OCI-M2 (cell line): ENCODE measurements around the gene WFDC6.
A peak's percentile ranks its signal among the peaks of the same experiment; 100 is the strongest.
"Not testable (repeated sequence)": the region's sequence is repeated elsewhere in the genome, so short reads cannot be mapped to it uniquely, and the experiment has no call there.

ENCODE experiments used
- DNase-seq: peaks from one replicate; lab custom pipeline; 2025; ENCODE audit not compliant: unreplicated experiment; lab: John Stamatoyannopoulos, UW

Gene WFDC6

DNA sequence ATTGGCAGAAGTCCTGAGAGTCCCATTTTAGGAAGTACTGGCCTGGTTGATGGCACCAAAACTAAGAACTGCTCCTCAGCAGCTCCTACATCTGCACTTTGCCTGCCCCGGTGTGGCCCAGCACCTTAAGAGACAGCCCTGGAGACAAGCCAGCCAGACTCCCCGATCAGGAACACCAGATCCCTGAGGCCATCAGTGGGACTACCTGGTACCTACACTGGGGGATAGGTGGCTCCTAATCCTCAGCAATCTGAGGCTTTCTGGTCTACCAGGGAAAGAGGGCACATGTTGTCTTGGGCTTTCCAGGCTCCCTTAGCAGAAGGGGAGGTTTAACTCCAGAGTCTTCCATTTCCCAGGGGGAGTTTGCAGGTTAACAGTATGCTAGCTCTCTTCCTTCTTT is at the start of gene WFDC6:
Gene WFDC6, minus strand, starts transcription at position 101 of the 400 bp plus-strand sequence. Its CDS starts 75 bp downstream, at position 26.
- no peak for DNase-seq

DNA sequence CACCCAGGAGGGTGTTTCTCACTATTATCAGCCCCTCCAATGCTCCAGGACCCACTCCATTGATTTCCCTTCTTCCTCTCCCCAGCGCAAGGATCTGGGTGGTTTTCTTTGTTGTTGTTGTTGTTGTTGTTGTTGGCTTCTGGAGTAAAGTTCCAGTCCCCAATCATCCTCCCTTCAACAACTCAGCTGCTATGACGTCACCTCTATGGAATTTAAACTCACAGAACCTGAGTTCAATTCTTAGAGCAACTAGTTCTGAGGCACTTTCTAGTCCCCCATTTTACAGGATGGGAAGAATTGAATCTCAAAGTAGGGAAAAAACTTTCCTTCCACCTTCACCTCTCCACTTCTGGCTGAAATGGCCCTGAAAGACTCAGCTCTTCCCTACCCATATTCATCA is 49.5 kb upstream of the WFDC6 start:
- no peak for DNase-seq

DNA sequence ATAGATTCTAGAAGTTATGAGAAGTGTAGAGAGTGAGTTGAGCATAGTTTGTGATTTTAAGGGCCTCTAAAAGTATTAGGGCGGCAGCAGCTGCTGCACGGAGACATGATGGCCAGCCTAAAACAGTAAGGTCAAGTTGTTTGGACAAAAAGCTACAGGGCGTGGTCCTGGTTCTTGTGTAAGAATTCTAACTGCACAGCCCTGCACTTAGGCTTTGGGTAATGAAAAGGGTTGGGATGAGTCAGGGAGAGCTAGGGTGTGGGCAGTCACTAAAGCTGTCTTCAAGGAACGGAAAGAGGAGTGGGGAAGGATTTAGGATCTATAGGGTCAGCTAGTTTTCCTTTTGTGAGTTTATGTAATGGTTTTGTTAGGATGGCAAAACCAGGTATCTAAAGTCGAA is 46.7 kb upstream of the WFDC6 start:
- DNase-seq = not testable (repeated sequence)

DNA sequence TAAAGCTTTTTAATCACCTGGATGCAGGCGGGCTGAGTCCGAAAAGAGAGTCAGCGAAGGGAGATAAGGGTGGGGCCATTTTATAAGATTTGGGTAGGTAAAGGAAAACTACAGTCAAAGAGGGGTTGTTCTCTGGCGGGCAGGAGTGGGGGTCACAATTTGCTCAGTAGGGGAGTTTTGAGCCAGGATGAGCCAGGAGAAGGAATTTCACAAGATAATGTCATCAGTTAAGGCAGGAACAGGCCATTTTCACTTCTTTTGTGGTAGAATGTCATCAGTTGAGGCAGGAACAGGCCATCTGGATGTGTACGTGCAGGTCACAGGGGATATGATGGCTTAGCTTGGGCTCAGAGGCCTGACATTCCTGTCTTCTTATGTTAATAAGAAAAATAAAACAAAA is 45.0 kb upstream of the WFDC6 start:
- DNase-seq = not testable (repeated sequence)

DNA sequence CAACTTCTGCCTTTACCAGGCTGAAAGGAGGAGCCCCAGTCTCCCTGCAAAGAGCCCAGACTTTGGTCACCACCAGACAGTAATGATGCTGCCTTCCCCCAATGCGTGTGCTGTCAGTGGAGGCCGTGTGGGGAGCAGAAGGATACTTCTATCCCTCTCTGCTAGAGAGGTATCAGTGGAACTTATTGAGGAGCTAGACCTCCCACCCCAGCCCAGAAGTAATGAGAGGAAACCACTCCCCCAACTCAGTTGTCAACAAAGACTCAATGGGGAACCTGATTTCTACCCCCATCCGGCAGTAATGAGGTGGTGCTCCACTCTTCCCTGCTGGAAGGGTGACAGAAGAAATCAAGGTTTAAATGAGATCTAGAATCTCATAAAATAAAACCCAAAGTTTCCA is 44.2 kb upstream of the WFDC6 start:
- no peak for DNase-seq

DNA sequence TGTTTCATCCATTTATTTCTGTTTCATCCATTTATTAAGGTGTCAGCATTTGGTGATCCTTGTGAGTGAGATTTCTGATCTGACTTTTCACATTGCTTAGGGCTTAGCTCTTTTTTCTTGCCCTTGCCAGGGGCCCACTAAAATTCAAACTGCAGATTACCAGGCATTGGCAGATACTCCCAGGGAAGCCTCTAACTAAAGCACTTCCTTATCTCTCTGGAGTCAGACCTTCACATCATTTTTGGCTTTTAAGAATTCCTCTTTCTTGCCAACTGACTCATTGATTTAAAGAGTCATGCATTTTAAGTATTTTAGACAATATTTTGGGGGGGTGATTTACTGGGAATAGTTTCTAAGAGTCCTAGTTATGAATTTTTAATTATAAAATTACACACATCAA is 42.4 kb upstream of the WFDC6 start:
- DNase-seq = no peak

DNA sequence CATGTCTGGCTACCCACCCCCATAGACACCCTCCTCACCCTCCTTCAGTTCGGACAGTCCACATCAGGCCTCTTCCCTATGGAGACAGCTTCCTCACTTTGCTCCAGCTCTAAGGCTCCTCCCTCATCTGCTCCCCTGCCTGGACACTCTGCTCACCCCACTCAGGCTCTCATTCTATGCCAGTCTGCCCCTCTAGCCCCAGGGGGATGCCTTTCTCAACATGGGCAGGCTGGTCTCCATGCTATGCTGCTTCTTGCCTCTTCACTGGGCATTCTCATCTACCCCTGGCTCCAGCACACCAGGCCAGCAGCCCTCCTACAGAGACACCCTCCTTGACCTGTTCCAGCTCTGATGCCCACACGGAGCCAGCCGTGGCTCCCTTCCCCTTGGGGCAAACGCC is 39.9 kb upstream of the WFDC6 start, which contains the start of gene WFDC8:
Gene WFDC8, minus strand, starts transcription at position 101 of the 400 bp plus-strand sequence. Its CDS starts 37 bp downstream, at position 64.
- no peak for DNase-seq

DNA sequence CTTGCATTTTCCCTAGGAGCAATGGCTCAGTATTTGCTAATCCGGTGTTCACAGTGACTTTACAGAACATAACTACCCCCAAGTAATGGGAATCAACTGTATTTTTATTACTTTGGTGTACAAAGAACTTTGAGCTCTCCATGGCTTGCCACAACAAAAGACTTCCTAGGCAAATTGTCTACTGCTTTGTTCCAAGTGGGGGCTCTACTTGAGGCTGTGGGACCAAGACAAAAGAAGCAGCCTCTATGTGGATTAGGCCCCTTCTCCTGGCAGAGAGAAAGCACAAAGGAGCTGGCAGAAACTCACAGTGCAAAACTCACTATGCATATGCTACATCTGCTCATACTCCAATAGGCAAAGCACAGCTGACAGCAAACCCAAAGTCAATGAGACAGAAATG is 38.9 kb upstream of the WFDC6 start:
- DNase-seq = no peak

DNA sequence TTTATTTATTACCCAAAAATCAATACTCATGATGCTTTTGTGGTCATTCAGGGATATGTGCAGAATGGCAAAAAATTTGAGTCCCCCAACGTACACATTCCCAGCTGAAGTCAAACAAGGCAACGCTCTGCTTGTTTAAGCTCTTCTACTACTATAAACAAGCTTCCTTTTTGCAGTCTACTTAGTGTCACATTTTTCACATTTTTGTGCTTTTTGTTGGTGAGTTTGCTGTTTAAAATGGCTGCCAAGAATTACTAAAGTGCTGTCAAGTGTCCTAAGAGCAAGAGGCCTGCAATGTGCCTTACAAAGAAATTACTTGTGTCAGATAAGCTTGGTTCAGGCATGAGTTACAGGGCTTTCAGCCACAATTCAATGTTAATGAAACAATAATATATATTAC is 37.7 kb upstream of the WFDC6 start:
- no peak for DNase-seq

DNA sequence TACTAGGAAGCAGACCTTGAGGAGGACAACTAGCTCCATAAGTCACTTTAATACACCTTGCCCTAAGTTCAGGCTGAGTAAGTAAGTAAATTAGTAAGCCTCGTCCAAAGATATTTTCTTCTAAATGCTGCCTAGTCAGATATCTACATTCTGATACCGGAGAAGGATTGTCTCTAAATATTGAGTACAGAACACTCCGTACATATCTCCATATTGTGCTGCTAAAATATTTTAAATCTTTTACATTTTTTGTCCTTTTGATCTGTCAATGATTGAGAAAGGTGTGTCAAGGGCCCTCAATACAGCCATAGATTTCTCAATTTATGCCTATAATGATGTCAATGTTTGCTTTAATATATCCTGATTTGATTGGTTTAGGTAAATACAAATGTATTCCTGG is 36.6 kb upstream of the WFDC6 start:
- DNase-seq = no peak

DNA sequence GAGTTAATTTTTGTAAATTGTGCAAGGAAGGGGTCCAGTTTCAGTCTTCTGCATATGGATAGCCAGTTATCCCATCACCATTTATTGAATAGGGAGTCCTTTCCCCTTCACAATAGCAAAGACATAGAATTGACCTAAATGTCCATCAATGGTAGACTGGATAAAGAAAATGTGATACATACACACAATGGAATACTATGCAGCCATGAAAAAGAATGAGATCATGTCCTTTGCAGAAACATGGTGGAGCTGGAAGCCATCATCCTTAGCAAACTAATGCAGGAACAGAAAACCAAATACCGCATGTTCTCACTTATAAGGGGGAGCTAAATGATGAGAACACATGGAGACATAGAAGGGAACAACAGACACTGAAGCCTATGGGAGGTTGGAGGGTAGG is 30.4 kb upstream of the WFDC6 start:
- DNase-seq = not testable (repeated sequence)

DNA sequence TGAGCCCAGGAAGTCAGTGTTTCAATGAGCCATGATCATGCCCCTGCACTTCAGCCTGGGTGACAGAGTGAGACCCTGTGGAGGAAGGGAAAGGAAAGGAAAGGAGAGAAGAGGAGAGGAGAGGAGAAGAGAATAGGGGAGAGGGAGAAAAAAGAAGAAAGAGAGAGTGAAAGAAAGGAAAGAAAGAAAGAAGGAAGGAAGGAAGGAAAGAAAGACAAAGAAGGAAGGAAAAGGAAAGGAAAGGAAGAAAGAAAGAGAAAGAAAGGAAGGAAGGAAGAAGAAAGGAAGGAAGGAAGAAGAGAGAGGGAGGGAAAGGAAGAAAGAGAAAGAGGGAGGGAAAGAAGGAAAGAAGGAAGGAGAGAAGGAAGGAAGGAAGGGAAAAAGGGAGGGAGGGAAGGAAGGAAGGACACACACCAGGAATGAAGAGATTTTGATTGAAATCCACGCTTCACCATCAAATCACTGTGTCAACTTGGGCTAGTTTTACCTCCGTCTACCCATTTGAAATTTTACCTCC is 25.5 kb upstream of the WFDC6 start:
- no peak for DNase-seq

DNA sequence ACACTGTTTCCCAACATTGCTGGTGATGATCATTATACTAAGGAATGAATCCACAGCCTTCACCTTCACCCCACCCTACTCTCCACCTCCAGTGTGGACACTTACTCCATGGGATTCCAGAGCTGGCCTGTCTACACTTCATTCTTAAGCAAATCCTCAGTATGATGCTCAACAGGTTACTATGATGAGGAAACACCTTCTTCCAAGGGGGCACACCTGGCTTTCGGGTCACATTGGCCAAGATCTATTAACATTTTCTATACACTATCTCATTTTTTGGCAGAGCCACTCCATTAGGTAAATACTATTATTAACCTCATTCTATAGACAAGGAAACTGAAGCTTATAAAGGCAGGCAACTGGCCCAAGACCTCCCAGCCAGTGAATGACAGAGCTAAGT is 15.9 kb upstream of the WFDC6 start:
- DNase-seq = no peak

DNA sequence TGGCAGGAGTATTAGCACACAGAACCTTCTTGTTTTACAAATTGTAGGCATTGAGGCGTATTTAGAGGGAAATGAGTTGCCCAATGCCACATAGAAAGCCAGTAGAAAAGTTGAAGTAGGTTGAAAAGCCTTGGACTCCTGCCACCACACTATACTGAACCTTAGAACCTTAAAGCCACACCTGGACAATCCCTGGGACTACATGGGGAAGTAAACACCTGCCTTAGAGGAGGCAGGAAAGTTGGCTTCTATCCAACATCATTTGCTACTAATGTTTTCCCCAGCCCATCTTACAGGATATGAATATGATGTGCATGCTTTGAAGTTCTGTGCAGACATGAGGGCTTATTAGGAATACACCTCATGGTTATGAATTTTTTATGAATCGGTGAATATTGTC is 13.2 kb upstream of the WFDC6 start:
- no peak for DNase-seq

DNA sequence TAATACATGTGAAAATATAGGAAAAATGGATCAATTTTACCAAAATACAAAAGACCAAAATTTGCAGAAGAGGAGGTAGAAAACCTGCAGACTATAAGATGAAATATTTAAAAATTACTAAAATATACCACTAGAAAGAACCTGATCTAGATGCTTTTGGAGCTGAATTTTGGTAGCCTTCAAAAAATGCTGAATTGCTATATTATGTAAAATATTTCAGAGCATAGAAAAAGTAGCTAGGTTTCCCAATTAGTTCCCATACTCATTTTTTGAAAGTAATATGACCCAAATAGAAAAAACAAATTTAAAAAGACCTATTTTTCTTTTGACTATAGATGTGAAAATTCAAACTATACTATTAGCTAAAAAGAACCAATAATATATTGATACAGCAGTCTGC is 11.5 kb upstream of the WFDC6 start:
- no peak for DNase-seq

DNA sequence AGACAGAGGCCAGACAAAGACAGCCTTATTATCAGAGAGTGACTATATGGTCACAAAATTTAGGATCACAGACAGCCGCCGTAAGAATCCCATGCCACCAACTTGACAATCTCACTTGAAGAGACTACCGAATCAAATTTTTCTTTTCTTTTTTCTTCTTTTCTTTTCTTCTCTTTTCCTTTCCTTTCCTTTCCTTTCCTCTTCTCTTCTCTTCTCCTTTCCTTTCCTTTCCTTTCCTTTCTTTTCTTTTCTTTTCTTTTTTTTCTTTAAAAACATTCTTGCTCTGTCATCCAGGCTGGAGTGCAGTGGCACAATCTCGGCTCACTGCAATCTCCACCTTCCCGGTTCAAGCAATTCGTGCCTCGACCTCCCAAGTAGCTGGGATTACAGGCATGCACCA is 9.1 kb upstream of the WFDC6 start:
- DNase-seq = no peak

DNA sequence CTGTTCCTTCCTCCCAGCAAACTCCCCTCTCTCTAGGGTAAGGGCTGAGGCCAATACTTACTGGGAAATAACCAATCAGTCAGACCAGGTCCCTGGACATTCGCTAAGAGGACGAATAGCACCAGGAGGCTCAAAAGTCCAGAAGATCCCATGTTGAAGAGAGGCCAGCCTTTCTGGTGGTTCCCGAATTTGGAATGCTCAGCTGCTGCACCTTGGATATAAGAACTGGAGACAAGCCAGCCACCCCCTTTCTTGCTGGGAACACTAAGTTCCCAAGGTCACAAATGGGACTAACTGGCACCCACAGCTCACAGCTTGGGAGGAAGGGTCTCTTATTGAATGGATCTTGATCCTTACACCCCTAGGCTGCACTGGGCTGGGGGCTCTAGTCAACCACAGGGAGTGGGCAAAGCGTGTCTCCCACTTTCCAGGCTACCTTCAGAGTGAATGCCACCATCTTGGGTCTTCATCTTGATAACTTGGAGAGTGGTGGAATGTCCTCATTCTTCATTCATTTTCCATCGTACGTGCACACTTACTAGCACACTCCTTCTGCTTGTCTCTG is 8.0 kb upstream of the WFDC6 start, which contains the start of gene EPPIN:
Gene EPPIN, minus strand, starts transcription at position 196 of the 565 bp plus-strand sequence. Its CDS starts 44 bp downstream, at position 152.
- no peak for DNase-seq

DNA sequence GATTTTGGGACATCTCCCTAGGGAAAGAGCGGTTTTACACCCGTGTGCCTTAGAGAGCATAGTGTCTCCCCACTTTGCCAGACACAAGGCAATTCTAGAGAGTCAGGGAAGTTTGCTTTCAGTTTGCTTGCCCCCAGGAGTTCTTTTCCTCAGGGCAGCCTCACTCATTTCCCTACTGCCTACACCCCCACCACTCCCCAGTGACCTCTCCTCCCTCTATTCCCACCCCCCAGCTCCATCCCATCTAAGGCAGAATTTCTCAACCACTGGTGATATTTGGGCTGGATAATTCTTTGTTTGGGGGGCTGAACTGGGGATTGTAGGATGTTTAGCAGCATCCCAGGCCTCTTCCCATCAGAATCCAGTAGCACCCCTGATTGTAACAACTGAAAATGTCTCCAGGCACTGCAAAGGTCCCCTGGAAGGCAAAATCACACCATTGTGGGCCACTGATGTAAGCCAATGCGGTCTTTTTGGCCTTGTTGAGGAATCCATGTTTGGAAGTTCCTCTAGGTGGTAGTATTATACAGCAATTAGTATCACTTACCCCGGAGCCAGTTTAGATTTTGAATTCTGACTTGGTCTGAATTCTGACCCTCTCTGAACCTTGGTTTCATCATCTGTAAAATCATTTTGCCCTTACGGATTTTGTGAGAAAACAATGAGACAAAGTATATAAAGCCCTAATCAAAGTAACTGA is 6.6 kb upstream of the WFDC6 start:
- peak; percentile 9 for DNase-seq

DNA sequence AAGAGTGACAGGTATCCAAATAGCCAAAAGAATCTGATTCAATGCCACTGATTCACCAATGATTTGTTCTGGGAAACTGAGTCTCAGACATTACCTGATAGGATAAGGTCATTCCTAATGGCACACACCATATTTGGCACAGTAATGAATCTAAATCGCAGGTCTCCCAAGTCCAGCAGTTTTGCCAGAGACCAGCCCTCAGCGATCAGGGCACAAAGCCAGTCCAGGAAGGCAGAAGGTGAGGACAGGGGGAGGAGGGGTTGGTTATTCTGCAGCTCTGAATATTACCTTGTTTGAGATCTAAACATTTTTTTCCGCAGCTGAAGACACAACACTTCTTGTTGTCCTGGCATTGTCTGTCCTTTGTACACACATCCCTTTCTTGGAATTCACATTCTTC is 6.1 kb upstream of the WFDC6 start:
- no peak for DNase-seq

DNA sequence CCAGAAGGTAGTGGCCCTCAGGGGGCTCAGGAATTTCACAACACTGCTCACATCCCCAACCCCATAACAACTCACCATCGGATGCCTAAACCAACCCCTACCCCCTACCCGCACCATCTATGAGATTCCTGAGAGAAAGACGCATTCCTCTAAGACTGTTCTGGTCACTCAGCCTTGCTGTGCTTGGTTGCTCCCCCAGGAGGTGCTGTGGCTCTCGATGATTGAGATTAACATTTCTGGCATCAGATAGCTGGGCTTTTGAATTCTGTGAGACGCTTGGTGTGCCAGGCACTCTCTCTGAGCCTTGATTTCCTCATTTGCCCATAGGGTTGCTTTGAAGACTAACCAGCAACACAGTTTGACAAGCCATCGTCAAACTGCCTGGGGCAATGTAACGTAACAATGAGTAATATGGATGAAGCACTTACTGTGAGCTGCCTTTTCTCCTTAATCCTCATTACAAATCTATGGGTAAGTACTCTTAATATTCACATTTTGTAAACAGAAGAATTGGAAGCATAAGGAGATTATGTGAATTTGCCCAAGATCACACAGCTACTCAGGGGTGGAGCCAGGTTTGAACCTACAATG is 978 bp downstream of the WFDC6 start:
- DNase-seq = no peak

DNA sequence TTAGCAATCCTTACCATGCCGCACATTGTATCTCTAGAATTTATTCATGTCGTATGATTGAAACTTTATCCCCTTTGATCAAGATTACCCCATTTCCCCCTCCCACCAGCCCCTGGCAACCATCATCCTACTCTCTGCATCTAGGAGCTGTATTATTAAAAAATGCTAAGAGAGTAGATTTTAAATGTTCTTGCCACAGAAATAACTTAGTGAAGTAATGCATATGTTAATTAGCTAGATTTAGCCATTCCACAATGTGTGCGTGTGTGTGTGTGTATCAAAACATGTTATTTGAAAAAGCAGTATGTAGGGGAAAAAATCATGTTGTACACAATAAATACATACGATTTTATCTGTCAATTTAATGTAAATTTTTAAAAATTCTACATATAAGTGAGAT is 12.0 kb downstream of the WFDC6 start:
- no peak for DNase-seq

DNA sequence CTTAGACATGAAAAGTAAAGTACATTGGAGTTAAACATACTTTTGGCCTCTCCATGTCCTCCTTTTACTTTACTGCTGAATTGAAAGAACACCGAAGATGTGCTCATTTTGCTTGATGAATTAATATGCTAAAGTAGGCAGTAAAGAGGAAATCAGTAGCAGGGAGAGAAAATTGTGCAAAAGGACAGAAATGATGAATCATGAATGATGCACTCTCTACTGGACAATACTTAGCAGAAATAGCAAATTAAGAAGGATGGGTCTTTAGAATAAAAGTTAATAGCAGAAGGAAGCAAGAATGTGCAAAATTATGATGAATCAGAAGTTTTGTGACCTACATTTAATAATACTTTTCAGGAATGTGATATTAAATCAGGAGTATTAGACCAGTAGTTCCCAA is 15.5 kb downstream of the WFDC6 start:
- DNase-seq = no peak
